SK-N-MC (cell line): ENCODE results near the gene ZMIZ1.

ENCODE experiments used
- EZH2 ChIP-seq: fragments of 200-600 bp; sonication (generic); IDR thresholded peaks from one replicate; pipeline ENCODE4 v1.6.1; 2017; ENCODE audit warnings: antibody characterized with exemption
- POLR2AphosphoS5 ChIP-seq: IDR thresholded peaks from 2 replicates; pipeline ENCODE4 v1.6.1; 2012; ENCODE audit warnings: mild to moderate bottlenecking, low read depth, low read length, borderline replicate concordance

- TF ChIP-seq EZH2 (no peak), POLR2AphosphoS5 (no peak)
These were observed 186.3 kb downstream of the ZMIZ1 start for GRCh38 chr10:79255007-79255507.
